HG02642 (cell line): Measurements from ENCODE around the gene MPRIP.
"Not testable (repeated sequence)": the region's sequence is repeated elsewhere in the genome, so short reads cannot be mapped to it uniquely, and the experiment has no call there.

Experiments used
- ATAC-seq: cut with Tn5 transposase; IDR thresholded peaks from one replicate; pipeline ENCODE4 v1.9.1; 2021; ENCODE audit warnings: mild to moderate bottlenecking; ENCODE audit not compliant: unreplicated experiment, poor library complexity

MPRIP gene

GRCh38 chr17:17172990-17173389, 130.7 kb downstream of the MPRIP start:
- ATAC-seq, result no peak

- no peak for ATAC-seq
Measured at GRCh38 chr17:17173921-17174320, 131.7 kb downstream of the MPRIP start.

GRCh38 chr17:17175340-17175739, 133.1 kb downstream of the MPRIP start:
- no peak for ATAC-seq

GRCh38 chr17:17175917-17176316, 133.7 kb downstream of the MPRIP start:
- ATAC-seq, result no peak

- ATAC-seq, result no peak
Measured at GRCh38 chr17:17176341-17176740, 134.1 kb downstream of the MPRIP start.

GRCh38 chr17:17177176-17177575, 134.9 kb downstream of the MPRIP start:
- no peak for ATAC-seq

- ATAC-seq, result no peak
Measured at GRCh38 chr17:17179371-17179827, 137.1 kb downstream of the MPRIP start.

GRCh38 chr17:17180141-17180603, 137.9 kb downstream of the MPRIP start:
- no peak for ATAC-seq

GRCh38 chr17:17180741-17181525, 138.7 kb downstream of the MPRIP start:
- ATAC-seq, result no peak

GRCh38 chr17:17181666-17182597, 139.7 kb downstream of the MPRIP start:
- no peak for ATAC-seq

GRCh38 chr17:17182598-17183136, 140.4 kb downstream of the MPRIP start:
- ATAC-seq, result no peak

GRCh38 chr17:17183744-17184143, 141.5 kb downstream of the MPRIP start:
- ATAC-seq, result no peak

GRCh38 chr17:17184985-17185757, 142.9 kb downstream of the MPRIP start:
- ATAC-seq, result not testable (repeated sequence)

- ATAC-seq, result peak; percentile 46
Measured at GRCh38 chr17:17186051-17186450, 143.8 kb downstream of the MPRIP start.

GRCh38 chr17:17186551-17187505, 144.6 kb downstream of the MPRIP start:
- ATAC-seq, result no peak

- ATAC-seq, result no peak
Measured at GRCh38 chr17:17188586-17188985, 146.3 kb downstream of the MPRIP start.

GRCh38 chr17:17189559-17189958, 147.3 kb downstream of the MPRIP start:
- ATAC-seq, result no peak

GRCh38 chr17:17190188-17190587, 147.9 kb downstream of the MPRIP start:
- no peak for ATAC-seq

- ATAC-seq, result no peak
Measured at GRCh38 chr17:17191346-17191792, 149.1 kb downstream of the MPRIP start.
